SK-N-SH (cell line): ENCODE results near the gene PRKACG. TPM values are rescaled to one million over a fixed set of nuclear protein-coding genes. Genes with fewer than 3 reads are reported as not detected.

Source experiments
- CTCF ChIA-PET: fragments of 300-600, 350-600 bp; formaldehyde crosslinking; extraction: SDS; loops from one replicate; lab custom pipeline; 2021; lab: Yijun Ruan, JAX
- POLR2A ChIA-PET: fragments of 350-600 bp; sonication (Branson Sonifier 250); formaldehyde crosslinking; extraction: SDS; loops from one replicate; lab custom pipeline; 2020; ENCODE audit warnings: antibody characterized with exemption, inconsistent platforms; lab: Yijun Ruan, JAX
- DNase-seq: peaks from one replicate; pipeline ENCODE4 v3.0.0; 2012
- H2AFZ ChIP-seq: fragments of 200-600 bp; sonication (generic); 2 replicates; pipeline ENCODE4 v1.8.1; 2016; ENCODE audit warnings: antibody characterized with exemption, mild to moderate bottlenecking, low read depth
- H3F3A ChIP-seq: fragments of 200-600 bp; sonication (generic); replicated peaks from 2 replicates; pipeline ENCODE3; 2016; ENCODE audit warnings: antibody characterized with exemption, mild to moderate bottlenecking; ENCODE audit not compliant: insufficient read depth
- H3K27ac ChIP-seq, 2 experiments: fragments of 200-500 bp in 1 of 2; fragments of 200-600 bp in 1 of 2; sonication (Bioruptor generic) in 1 of 2; sonication (generic), shearing (Covaris generic) in 1 of 2; 2 replicates each; pipeline versions ENCODE4 v1.5.1 to v1.6.1; 2014 to 2016; ENCODE audit warnings: low read depth in 2 of 2, inconsistent platforms in 1 of 2, low read length in 1 of 2, mild to moderate bottlenecking in 1 of 2, mixed read lengths in 1 of 2
- H3K27me3 ChIP-seq: fragments of 200-600 bp; sonication (generic), shearing (Covaris generic); 2 replicates; pipeline ENCODE4 v1.6.1; 2016; ENCODE audit warnings: mixed run types; ENCODE audit not compliant: insufficient read depth
- H3K36me3 ChIP-seq, 2 experiments: fragments of 200-500 bp in 1 of 2; fragments of 200-600 bp in 1 of 2; sonication (Bioruptor generic) in 1 of 2; sonication (generic) in 1 of 2; replicated peaks in 1 of 2; 2 replicates each; pipeline versions ENCODE3 to v1.5.1; 2014 to 2016; ENCODE audit warnings: low read length in 1 of 2, mild to moderate bottlenecking in 1 of 2; ENCODE audit not compliant: insufficient read depth in 2 of 2, control insufficient read depth in 1 of 2
- H3K4me1 ChIP-seq, 2 experiments: fragments of 200-500 bp in 1 of 2; fragments of 200-600 bp in 1 of 2; sonication (Bioruptor generic) in 1 of 2; sonication (generic), shearing (Covaris generic) in 1 of 2; 2 replicates each; pipeline versions ENCODE4 v1.5.1 to v1.6.1; 2014 to 2016; ENCODE audit warnings: low read depth in 1 of 2, low read length in 1 of 2, mixed run types in 1 of 2; ENCODE audit not compliant: insufficient read depth in 2 of 2, control insufficient read depth in 1 of 2
- H3K4me2 ChIP-seq: fragments of 200-600 bp; sonication (generic), shearing (Covaris generic); 2 replicates; pipeline ENCODE4 v1.6.1; 2017; ENCODE audit warnings: mixed run types
- H3K4me3 ChIP-seq, 2 experiments: fragments of 200-500 bp in 1 of 2; fragments of 200-600 bp in 1 of 2; sonication (Bioruptor generic) in 1 of 2; sonication (generic), shearing (Covaris generic) in 1 of 2; 2 replicates each; pipeline versions ENCODE4 v1.5.1 to v1.8.1; 2014 to 2016; ENCODE audit warnings: low read depth in 2 of 2, inconsistent platforms in 1 of 2, low read length in 1 of 2, mild to moderate bottlenecking in 1 of 2, mixed read lengths in 1 of 2, moderate library complexity in 1 of 2
- H3K79me2 ChIP-seq: fragments of 200-600 bp; sonication (generic); 2 replicates; pipeline ENCODE4 v1.8.1; 2017; ENCODE audit warnings: mild to moderate bottlenecking; ENCODE audit not compliant: insufficient read depth
- H3K9ac ChIP-seq: fragments of 200-600 bp; sonication (generic); 2 replicates; pipeline ENCODE4 v1.6.1; 2017; ENCODE audit warnings: mixed run types
- H3K9me2 ChIP-seq: fragments of 200-600 bp; sonication (generic); 2 replicates; pipeline ENCODE4 v1.6.1; 2017; ENCODE audit warnings: mixed run types
- H3K9me3 ChIP-seq: fragments of 200-600 bp; sonication (generic); 2 replicates; pipeline ENCODE4 v1.6.1; 2017; ENCODE audit warnings: mixed run types, mild to moderate bottlenecking, moderate library complexity
- H4K20me1 ChIP-seq: fragments of 200-600 bp; sonication (generic); 2 replicates; pipeline ENCODE4 v1.6.1; 2017; ENCODE audit warnings: mild to moderate bottlenecking, mixed run types; ENCODE audit not compliant: insufficient read depth
- CTCF ChIP-seq: fragments of 200-600 bp; sonication (generic); IDR thresholded peaks from 2 replicates; pipeline ENCODE4 v1.6.1; 2017; ENCODE audit warnings: antibody characterized with exemption, mild to moderate bottlenecking, moderate library complexity
- ELF1 ChIP-seq: IDR thresholded peaks from 2 replicates; pipeline ENCODE4 v1.4.0; 2012
- EZH2phosphoT487 ChIP-seq: fragments of 200-600 bp; sonication (generic); IDR thresholded peaks from 2 replicates; pipeline ENCODE4 v1.6.1; 2017; ENCODE audit warnings: low read depth, mixed run types, mild to moderate bottlenecking, antibody characterized with exemption, moderate library complexity, borderline replicate concordance
- FOSL2 ChIP-seq: IDR thresholded peaks from 2 replicates; pipeline ENCODE4 v1.4.0; 2012; ENCODE audit warnings: low read depth, mild to moderate bottlenecking, moderate library complexity, borderline replicate concordance
- FOXJ3 ChIP-seq: sonication (generic); formaldehyde crosslinking; IDR thresholded peaks from 2 replicates; pipeline ENCODE4 v1.5.1; 2020; ENCODE audit warnings: mild to moderate bottlenecking, missing genetic modification reagents
- FOXM1 ChIP-seq: IDR thresholded peaks from 2 replicates; pipeline ENCODE4 v1.4.0; 2012; ENCODE audit warnings: low read depth, mild to moderate bottlenecking
- MAX ChIP-seq: IDR thresholded peaks from 2 replicates; pipeline ENCODE4 v1.4.0; 2012; ENCODE audit warnings: low read depth
- MEF2A ChIP-seq: IDR thresholded peaks from 2 replicates; pipeline ENCODE4 v1.4.0; 2012; ENCODE audit warnings: low read depth, borderline replicate concordance
- MXI1 ChIP-seq: IDR thresholded peaks from 2 replicates; pipeline ENCODE4 v1.6.1; 2012; ENCODE audit warnings: mild to moderate bottlenecking, low read depth, low read length, improper control_type of control experiment
- PBX3 ChIP-seq: IDR thresholded peaks from 2 replicates; pipeline ENCODE4; 2012
- POLR2AphosphoS5 ChIP-seq: IDR thresholded peaks from 2 replicates; pipeline ENCODE4 v1.6.1; 2012; ENCODE audit warnings: low read depth, low read length
- RAD21 ChIP-seq: IDR thresholded peaks from 2 replicates; pipeline ENCODE4 v1.6.1; 2012; ENCODE audit warnings: mild to moderate bottlenecking, low read length
- REST ChIP-seq: IDR thresholded peaks from 2 replicates; pipeline ENCODE4 v1.6.1; 2012; ENCODE audit warnings: mild to moderate bottlenecking, low read depth, low read length, moderate library complexity
- SMC3 ChIP-seq: IDR thresholded peaks from 2 replicates; pipeline ENCODE4 v1.6.1; 2012; ENCODE audit warnings: low read depth, low read length, improper control_type of control experiment
- TCF12 ChIP-seq: IDR thresholded peaks from 2 replicates; pipeline ENCODE4 v1.4.0; 2012
- USF2 ChIP-seq: fragments of 150-350 bp; IDR thresholded peaks from 2 replicates; pipeline ENCODE4 v1.6.1; 2017; ENCODE audit warnings: antibody characterized with exemption, low read length, low read depth, borderline replicate concordance
- YY1 ChIP-seq: IDR thresholded peaks from 2 replicates; pipeline ENCODE4 v1.4.0; 2012; ENCODE audit warnings: low read depth, mild to moderate bottlenecking
- WGBS: methylation state at CpG from one replicate; pipeline ENCODE4 v1.1.6; 2017; ENCODE audit warnings: low lambda C conversion rate; 5-methylcytosine and 5-hydroxymethylcytosine counted together
- polyA plus RNA-seq, 3 experiments: library from polyadenylated mRNA; depleted of rRNA; stranded (reverse); fragments of >200 nt; gene quantifications; 2 replicates each; pipeline ENCODE4 v1.2.3, GENCODE V29; 2012

The PRKACG gene
- polyA plus RNA-seq, 1 of the 3 experiments (the other 2 are of a cell fraction): not detected

GRCh38 chr9:68974901-68975300, 39.0 kb downstream of the PRKACG start:
- ChIA-PET CTCF (interaction anchor here (1.2 kb wide), 2 partner anchors 23 to 25 kb away, joined by 3 to 5 read pairs; no protein-coding TSS in a partner anchor), POLR2A (no interaction called here)
- Histone ChIP-seq H3K4me3 (no peak overlapping the region), H4K20me1 (no peaks in the 10 kb centered on the region), H3K79me2 (no peaks in the 10 kb centered on the region), H3K36me3 (no peaks in the 10 kb centered on the region), H3K27ac (no peak overlapping the region), H2AFZ (no peak overlapping the region), H3K9me2 (no peaks in the 10 kb centered on the region), H3F3A (no peaks in the 10 kb centered on the region), H3K27me3 (peaks cover 5% of the 10 kb centered on the region; the same call in 1 of the 2 replicates), H3K9ac (no peak overlapping the region), H3K9me3 (no peaks in the 10 kb centered on the region), H3K4me2 (no peak overlapping the region), H3K4me1 (no peaks in the 10 kb centered on the region)
- no peak for DNase-seq
- WGBS: 0% methylated on average over 3 of the region's 3 CpGs
- TF ChIP-seq MEF2A: no peak
- no peak for TF ChIP-seq FOSL2
- TF ChIP-seq RAD21: no peak
- no peak for TF ChIP-seq FOXJ3 (CRISPR knock-in tag)
- TF ChIP-seq YY1: no peak
- TF ChIP-seq CTCF: no peak
- no peak for TF ChIP-seq USF2
- no peak for TF ChIP-seq POLR2AphosphoS5
- no peak for TF ChIP-seq TCF12
- TF ChIP-seq FOXM1: no peak
- TF ChIP-seq SMC3: no peak
- TF ChIP-seq REST: no peak
- TF ChIP-seq PBX3: no peak
- TF ChIP-seq MAX: no peak
- no peak for TF ChIP-seq MXI1
- no peak for TF ChIP-seq EZH2phosphoT487
- no peak for TF ChIP-seq ELF1
